ENCODE data around the gene TWIST2.

DNA sequence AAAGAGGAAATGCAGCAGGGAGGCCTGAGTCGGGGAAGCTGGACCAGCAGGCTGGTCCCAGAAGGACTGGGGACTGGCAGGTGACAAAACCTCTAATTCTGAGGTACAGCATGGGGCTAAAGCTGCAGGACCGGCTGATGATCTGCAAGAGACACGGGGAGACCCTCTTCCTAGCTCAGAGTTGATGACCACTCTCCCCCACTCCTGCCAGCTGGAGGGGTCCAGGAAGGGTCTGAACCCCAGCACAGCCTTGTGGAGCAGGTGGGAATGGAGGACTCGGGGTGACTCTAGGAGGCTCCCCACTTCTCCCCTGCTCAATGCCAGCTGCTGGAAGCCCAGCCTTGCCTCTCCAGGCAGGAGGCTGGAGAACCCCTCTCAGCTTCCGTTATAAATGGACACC lies 67.7 kb downstream of the TWIST2 start:
- TF ChIP-seq POLR2A (IDR thresholded peaks at IDR 0.05) (no peak), CTCF (IDR thresholded peaks at IDR 0.05) (no peak)

Data from breast epithelium (tissue), 3 donors.